Fibroblast of the conjunctiva (primary cell): ENCODE data around the gene CLIP4.

Source experiments
- DNase-seq: peaks from one replicate; pipeline ENCODE4 v3.0.0-alpha.2; 2010; ENCODE audit warnings: low read depth

Gene CLIP4

GRCh38 chr2:29139152-29139551 lies 23.9 kb downstream of the CLIP4 start:
- DNase-seq, result no peak

DNA sequence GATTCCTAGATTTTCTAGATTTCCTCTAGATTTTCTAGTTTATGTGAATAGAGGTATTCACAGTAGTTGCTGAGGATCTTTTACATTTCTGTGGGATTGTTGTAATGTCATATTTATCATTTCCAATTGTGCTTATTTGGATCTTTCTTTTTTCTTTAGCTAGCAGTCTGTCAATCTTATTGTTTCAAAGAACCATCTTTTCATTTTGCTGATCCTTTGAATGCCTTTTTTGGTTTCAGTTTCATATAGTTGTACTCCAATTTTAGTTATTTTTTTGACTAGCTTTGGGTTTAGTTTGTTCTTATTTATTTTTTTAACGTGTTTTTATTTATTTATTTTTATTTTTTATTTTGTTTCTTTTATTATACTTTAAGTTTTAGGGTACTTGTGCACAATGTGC lies 24.5 kb downstream of the CLIP4 start:
- no peak for DNase-seq

- DNase-seq, result no peak
These were observed 28.4 kb downstream of the CLIP4 start for GRCh38 chr2:29143657-29144056.

GRCh38 chr2:29146197-29146596 lies 31.0 kb downstream of the CLIP4 start:
- no peak for DNase-seq

- DNase-seq, result no peak
These were observed 32.7 kb downstream of the CLIP4 start for GRCh38 chr2:29147963-29148362.

GRCh38 chr2:29154610-29155009 lies 39.4 kb downstream of the CLIP4 start:
- no peak for DNase-seq

GRCh38 chr2:29155578-29155977 lies 40.4 kb downstream of the CLIP4 start:
- no peak for DNase-seq

DNA sequence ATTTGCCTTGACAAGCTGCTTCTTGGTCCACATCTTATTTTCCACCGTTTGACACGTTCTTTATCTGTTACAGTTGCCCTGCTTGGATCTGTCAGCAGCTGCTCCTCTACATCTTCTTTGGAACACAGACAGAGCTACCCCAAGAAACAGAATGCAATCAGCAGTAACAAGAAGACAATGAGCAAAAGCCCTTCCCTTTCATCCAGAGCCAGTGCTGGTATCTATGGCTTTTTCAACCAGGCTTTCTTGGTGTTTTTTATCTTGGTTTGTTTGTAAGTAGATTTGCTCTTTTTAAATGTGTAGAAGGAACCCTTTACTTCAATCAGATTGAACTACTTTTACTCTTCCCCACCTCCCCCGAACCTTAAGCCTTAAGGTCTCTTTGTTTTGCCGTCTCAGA lies 41.9 kb downstream of the CLIP4 start:
- DNase-seq, result no peak

DNA sequence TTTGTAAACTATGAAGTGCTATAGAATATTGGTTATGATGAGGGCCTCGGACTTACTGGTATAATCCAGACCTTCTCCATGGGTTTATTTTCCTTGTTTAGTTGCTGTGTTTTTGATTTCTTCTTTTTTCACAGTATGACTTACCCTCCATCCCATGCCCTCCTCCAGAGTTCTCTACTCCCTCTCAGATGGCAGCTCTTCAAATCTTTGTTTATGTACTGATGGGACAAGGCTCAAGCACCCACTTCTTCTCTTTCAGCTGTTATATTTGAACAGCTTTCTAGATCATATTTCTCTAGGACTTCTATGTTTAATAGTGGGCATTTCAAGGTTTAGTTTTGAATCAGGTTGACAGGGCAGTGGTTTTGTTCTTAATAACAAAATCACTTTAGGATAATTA lies 43.9 kb downstream of the CLIP4 start:
- no peak for DNase-seq

DNA sequence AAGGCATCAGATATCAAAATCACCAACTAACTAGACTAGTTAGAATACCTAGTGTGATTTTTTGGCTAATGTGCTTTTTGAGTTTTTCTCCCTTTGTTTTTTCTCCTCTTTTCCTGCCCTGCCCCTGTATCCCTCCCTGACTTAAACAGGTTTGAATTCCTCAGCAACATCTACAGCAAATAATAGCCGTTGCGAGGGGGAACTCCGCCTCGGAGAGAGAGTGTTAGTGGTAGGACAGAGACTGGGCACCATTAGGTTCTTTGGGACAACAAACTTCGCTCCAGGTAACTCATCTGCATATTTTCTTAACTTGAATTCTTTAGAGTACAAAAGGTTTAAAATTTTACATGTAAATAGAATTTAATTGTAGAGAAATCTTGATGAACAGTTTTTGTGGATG lies 45.0 kb downstream of the CLIP4 start:
- DNase-seq, result no peak

DNA sequence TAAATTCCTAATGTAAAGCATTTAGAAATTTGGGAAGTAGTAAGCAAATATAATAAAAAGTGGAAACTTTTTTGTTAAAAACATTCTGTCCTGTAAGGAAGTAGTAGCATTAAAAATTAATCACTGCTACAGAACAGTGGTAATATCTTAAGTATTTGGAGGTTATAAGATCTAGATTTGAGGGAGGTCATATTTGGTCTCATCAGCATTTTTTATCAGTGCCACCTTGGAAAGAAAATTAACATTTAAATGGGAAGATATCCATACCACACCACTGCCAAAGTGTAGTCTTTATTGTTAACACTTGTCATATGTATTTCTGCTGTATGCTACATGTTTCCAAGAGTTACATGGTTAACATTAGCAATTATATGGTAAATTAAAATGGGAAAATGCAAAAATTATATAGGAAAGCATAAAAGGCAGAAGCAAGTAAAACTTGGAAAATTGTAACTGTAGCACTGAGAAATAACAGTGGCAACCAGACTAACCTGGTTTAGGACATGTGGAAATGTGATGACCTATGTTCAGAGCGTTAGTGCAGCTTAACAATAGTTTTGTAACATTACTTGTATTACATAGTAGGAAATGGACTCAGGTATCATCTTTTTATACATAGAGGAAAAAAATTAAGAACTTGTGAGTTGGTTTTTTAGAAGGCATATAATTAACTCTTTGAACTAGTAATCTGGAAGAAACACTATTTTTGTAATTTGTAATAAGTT lies 47.2 kb downstream of the CLIP4 start:
- DNase-seq, result no peak

DNA sequence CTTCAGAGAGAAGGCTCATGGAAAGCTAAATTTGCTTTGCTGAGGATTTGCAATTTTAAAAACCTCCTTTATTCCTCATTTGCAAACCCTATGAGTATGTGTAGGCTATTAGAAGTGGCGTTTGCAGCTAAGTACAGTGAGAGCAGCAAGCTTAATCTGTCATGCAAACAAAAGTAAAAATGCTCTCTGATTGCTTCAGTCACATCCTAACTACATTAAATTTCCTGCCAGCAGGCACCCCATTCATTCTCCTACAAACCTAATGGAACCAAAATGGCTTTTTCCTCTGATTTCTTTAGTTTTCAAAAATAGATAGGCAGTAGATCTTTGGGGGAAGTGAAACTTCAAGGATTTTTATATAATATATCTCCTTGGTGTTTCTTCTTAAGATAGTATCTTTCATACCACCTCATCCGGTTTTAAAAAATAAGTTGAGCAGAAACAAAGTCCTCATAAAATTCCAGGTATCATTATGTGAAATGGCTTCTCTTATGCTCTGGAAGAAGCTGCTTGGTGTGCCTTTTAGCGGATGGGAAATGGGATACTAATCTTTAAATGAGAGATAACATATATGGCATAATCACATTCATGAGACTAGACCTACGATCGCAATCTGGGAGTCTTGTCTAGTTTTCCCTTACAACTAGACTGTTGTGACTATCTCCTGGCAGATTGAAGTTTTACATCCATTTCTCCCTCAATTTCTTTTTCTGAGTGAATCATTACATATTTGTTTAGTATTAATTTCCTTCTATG lies 49.1 kb downstream of the CLIP4 start:
- no peak for DNase-seq

- DNase-seq, result peak; percentile 74
These were observed 50.4 kb downstream of the CLIP4 start for GRCh38 chr2:29165362-29166241.

DNA sequence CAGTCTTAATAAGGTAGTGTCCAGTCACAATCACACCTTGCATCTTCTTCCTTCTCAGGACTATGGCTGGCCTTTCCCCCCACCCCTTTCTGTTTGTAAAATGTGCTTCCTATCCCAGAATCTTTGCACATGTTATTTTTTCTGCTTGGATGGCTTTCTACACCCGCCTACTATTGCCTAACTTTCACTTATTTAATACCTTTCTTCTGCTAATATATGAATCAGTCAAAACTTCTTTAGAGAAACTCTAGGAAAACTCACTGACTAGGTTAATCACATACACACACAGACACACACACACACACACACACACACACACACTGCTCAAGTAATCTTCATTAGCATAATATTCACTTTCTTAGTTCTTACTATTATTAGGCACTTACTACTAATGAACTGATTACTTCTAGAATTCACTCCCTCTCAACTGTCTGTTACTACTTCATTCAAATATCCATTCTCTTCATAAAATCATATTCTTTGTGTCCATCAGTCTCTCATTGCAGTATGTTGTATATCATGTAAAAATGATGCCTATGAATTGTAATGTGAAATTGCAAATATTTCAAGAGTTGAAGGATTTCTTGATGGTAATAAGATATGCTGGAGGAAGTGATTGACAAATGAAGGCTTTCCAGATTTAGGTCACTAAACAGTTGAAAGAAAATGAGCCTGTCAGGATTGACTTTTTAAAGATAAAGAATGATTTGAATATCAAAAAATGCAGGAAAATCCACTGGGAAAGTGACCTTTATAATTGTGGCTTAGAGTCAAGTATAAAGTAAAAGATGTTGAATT lies 51.2 kb downstream of the CLIP4 start:
- peak; percentile 13 for DNase-seq

DNA sequence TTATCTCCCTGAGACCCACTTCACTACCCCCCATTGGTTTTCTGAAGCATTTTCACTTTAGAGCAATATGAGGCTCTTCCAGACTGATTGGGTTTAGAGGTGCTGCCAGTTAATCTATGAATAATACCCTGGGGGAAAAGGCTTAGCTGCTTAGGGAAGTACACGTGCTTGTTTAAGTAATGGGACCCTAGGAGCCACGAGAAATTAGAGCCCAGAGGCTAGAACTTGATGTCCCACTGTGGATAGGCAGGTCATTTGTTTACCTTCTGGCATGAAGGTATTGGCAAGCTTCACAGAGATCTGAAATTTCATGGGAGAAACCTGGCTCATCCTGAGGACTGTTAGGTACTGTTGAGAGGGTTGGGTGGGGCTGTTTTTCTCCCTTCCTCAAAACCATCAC lies 59.7 kb downstream of the CLIP4 start:
- no peak for DNase-seq

DNA sequence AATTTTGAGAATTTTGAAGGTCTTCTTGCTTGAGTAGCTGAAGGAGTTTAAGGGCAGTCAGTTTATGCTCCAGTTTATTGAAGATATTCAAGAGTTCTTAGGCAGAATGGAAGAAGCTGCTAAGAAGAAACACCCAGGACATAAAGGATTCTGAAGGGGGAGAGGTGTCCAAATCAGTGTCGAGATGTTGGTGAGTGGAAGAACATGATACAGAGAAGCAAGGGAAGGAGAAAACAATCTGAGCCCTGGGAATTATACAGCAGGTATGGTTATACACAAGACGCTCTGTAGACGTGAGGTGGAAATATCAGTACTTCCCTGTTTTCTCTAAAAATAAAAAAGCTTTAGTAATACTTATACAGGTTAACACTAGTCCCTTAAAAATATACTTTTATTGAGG lies 60.1 kb downstream of the CLIP4 start:
- no peak for DNase-seq

DNA sequence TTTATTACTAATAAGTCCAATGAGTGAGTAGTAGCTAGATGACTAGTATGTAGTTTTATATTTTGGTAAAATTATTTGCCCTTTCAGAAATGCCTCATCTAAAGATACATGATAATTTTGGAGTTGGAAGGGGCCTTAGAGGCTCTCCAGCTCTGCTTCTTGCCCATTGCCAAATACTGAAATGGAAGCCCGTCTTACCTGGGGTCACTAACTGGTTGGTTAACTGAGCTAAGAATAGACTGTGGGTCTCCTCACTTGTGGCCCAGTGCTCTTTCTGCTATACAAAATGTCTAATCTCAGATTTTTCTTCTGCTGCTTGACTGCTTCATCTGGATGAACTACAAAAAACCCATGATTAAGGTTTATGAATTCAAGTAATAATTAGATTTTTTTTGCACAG lies 67.1 kb downstream of the CLIP4 start:
- DNase-seq, result no peak

DNA sequence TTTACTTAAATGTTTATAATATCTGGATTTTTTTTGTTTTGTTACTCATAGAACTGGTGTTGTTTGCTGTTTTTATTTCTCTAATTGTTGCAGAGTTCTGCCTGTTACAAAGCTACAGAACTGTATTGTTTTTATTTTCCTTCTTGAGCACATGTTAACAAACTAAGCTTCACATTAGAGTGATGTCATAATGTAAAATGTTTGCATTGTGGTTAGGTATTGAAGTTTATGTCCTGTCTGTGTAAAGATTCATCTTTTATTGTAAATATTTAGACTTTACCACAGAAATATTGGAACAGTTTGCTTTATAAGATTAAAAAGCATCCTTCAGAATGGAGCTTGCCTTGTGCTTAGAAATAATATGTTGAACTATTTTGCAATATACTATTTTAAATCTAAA lies 67.7 kb downstream of the CLIP4 start:
- no peak for DNase-seq

DNA sequence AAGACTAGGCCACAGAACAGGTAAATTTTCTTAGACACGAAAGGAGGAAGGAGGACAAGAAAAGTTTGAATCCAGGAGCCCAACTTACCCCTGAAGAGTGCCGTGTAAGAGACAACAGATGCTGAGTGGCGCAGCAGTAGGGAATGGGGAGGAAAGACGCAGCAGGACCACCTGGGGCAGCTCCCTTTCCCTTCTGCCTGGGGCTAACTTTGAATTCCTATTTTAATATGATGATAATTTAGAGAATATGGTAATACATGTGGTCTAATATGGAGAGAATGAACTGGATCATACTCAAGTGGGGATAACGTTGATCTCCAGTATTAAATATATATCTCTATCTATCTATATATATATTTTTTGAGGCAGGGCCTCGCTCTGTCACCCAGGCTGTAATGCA lies 69.3 kb downstream of the CLIP4 start:
- no peak for DNase-seq

DNA sequence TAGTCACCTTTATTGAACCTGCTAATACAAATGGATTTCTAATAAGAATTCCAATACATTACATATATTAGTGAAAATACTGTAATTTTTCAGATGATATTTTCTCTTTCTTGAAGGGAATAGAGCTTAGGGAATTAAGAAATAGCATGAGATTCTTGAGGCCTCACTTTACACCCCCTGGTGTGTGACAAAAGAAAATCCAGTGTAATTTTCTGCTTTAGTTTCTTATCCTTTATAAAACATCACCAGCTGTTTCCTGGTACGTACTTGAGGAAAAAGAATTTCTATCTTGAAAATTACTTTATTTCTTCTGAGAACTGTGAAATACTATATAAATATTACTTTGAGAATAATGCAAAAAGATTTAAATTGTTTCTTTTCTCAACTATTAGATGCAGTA lies 71.6 kb downstream of the CLIP4 start:
- no peak for DNase-seq

GRCh38 chr2:29187926-29188325 lies 72.7 kb downstream of the CLIP4 start:
- no peak for DNase-seq

DNA sequence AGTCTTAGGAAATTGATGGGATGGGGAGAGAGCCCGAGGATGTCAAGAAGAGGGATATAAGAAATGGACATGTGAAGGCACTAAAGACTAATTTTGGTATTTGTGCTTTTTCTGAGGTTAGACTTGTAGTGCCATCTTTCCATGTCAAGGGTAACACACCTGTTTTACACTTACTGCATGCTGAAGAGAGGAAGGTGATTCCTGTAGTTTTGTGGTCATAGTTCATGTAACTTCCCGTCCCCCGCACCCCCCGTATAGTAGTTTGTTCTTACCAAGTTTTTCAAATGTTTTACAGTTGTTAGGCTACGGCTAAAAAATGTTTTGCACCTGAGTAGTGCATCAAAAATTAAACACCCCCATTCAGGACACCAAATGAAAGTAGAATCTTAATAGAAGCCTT lies 73.8 kb downstream of the CLIP4 start:
- no peak for DNase-seq
